Spleen (tissue), 11 donors: ENCODE measurements around the gene FAT1. TPM values are rescaled to one million over a fixed set of nuclear protein-coding genes. Genes with fewer than 3 reads are reported as not detected.
A peak's percentile ranks its signal among the peaks of the same experiment; 100 is the strongest.

ENCODE experiments used
- DNase-seq: peaks from one replicate; pipeline ENCODE4 v3.0.0-alpha.2; 2020
- H3K27ac ChIP-seq, 8 donors: fragments of 200-600 bp; sonication (generic) in 7 of 8; 1 replicate in 4 of 8; 2 replicates in 4 of 8; pipeline versions ENCODE4 v1.5.0 to v1.8.0; 2016 to 2021; ENCODE audit warnings: inconsistent platforms in 4 of 8, mild to moderate bottlenecking in 4 of 8, moderate library complexity in 1 of 8
- H3K27me3 ChIP-seq, 7 donors: fragments of 200-600 bp; sonication (generic) in 6 of 7; replicated peaks in 1 of 7; 1 replicate in 4 of 7; 2 replicates in 3 of 7; pipeline versions ENCODE4 v1.5.0 to v1.8.0; 2016 to 2021; ENCODE audit warnings: inconsistent platforms in 3 of 7, mild to moderate bottlenecking in 1 of 7
- H3K36me3 ChIP-seq, 6 donors: fragments of 200-600 bp; sonication (generic) in 5 of 6; 1 replicate in 4 of 6; 2 replicates in 2 of 6; pipeline versions ENCODE4 v1.5.0 to v1.8.0; 2016 to 2021; ENCODE audit warnings: inconsistent platforms in 2 of 6
- H3K4me1 ChIP-seq, 6 donors: fragments of 200-600 bp; sonication (generic) in 5 of 6; 1 replicate in 3 of 6; 2 replicates in 3 of 6; pipeline versions ENCODE4 v1.5.0 to v1.8.0; 2016 to 2021; ENCODE audit warnings: inconsistent platforms in 3 of 6
- H3K4me3 ChIP-seq, 8 donors: fragments of 200-600 bp; sonication (generic) in 7 of 8; 1 replicate in 4 of 8; 2 replicates in 4 of 8; pipeline versions ENCODE4 v1.5.0 to v1.8.0; 2016 to 2021; ENCODE audit warnings: inconsistent platforms in 4 of 8, mild to moderate bottlenecking in 4 of 8, moderate library complexity in 2 of 8
- H3K9me3 ChIP-seq, 8 donors: fragments of 200-600 bp; sonication (generic) in 7 of 8; 1 replicate in 4 of 8; 2 replicates in 4 of 8; pipeline versions ENCODE4 v1.5.0 to v1.8.0; 2016 to 2021; ENCODE audit warnings: inconsistent platforms in 4 of 8
- CTCF ChIP-seq, 11 experiments: fragments of 200-600 bp in 7 of 11; fragments of 450-650 bp in 4 of 11; sonication (generic) in 4 of 11; IDR thresholded peaks in 8 of 11; conservative IDR thresholded peaks in 3 of 11; 1 replicate in 7 of 11; 2 replicates in 4 of 11; pipeline versions ENCODE4 v1.4.0 to v1.8.0; 2016 to 2021; ENCODE audit warnings: antibody characterized with exemption in 11 of 11, inconsistent platforms in 4 of 11, mild to moderate bottlenecking in 1 of 11
- POLR2A ChIP-seq, 3 donors: fragments of 450-650 bp; IDR thresholded peaks; one replicate each; pipeline ENCODE4 v1.5.1; 2017; ENCODE audit warnings: antibody characterized with exemption in 3 of 3, mild to moderate bottlenecking in 1 of 3
- POLR2AphosphoS5 ChIP-seq, 3 donors: sonication (generic); formaldehyde crosslinking; IDR thresholded peaks; one replicate each; pipeline ENCODE4 v1.5.1; 2017; ENCODE audit warnings: antibody characterized with exemption in 3 of 3
- WGBS, 5 donors: extraction: QIAGEN DNeasy Blood & Tissue Kit in 3 of 5; methylation state at CpG; one replicate each; pipeline versions ENCODE4 v1.1.5 to v1.1.7; 2013 to 2018; 5-methylcytosine and 5-hydroxymethylcytosine counted together
- intact Hi-C: fragments of 100-400 bp; cut with DNase I; formaldehyde crosslinking; loops from one replicate; pipeline ENCODE4 v1.15.0; 2023; ENCODE audit warnings: low total_unique reads
- polyA plus RNA-seq, 3 donors: library from polyadenylated mRNA; stranded (reverse); fragments of 200-250 nt; gene quantifications; one replicate each; pipeline ENCODE4 v1.2.1, GENCODE V29; 2013
- total RNA-seq, 7 donors: library from RNA; depleted of rRNA in 3 of 7; stranded (reverse); fragments of >200 nt in 3 of 7; fragmentation: NEBNext Ultra II Directional in 4 of 7; extraction: Animal tissue kit (Norgen Biotek cat#: 25700) in 4 of 7; gene quantifications; one replicate each; pipeline versions ENCODE4 v1.1.0 to v1.2.1, GENCODE V29; 2016 to 2021
- donor health status: healthy with polysubstance abuse.
- donor health status: DM: no; HTN: no; CAD: no; lungs with moderate emphysema.
- donor health status: DM: no; HTN: no; CAD: no.
- donor health status: Bipolar disorder and iron deficiency.
- donor health status: healthy.
- donor health status: DM: no; HTN: no; CAD: no.
- donor health status: DM: yes; HTN: yes; CAD: no.

FAT1 gene
- total and polyA plus RNA-seq, 10 donors = 0.87 to 20.0 (median 4.6) TPM

GRCh38 chr4:186703510-186703909 lies 20.1 kb downstream of the FAT1 start:
- H3K27ac ChIP-seq = no peak overlapping the region
- no peak for DNase-seq
- H3K27me3 ChIP-seq = no peaks in the 10 kb centered on the region
- intact Hi-C loops = no loop called here
- no peaks in the 10 kb centered on the region for H3K4me1 ChIP-seq
- H3K4me3 ChIP-seq = no peak overlapping the region
- no peaks in the 10 kb centered on the region for H3K36me3 ChIP-seq
- 88 to 95% (median 91%) methylated on average over 8 of the region's 8 CpGs for WGBS, 5 donors
- TF ChIP-seq POLR2A (IDR thresholded peaks at IDR 0.05) = no peak
- no peak for TF ChIP-seq CTCF (IDR thresholded peaks at IDR 0.05 in 8 of 11, conservative IDR thresholded peaks at IDR 0.05 in 3 of 11)
- no peak for TF ChIP-seq POLR2AphosphoS5 (IDR thresholded peaks at IDR 0.05)
- H3K9me3 ChIP-seq = no peaks in the 10 kb centered on the region

- H3K36me3 ChIP-seq = no peaks in the 10 kb centered on the region
- no peaks in the 10 kb centered on the region for H3K9me3 ChIP-seq
- no peak overlapping the region for H3K27ac ChIP-seq
- no peak for DNase-seq
- H3K4me3 ChIP-seq = no peak overlapping the region
- H3K4me1 ChIP-seq = no peaks in the 10 kb centered on the region
- WGBS, 5 donors = 83 to 90% (median 87%) methylated on average over 10 of the region's 10 CpGs
- intact Hi-C loops = no loop called here
- TF ChIP-seq CTCF (IDR thresholded peaks at IDR 0.05 in 8 of 11, conservative IDR thresholded peaks at IDR 0.05 in 3 of 11) (no peak), POLR2A (IDR thresholded peaks at IDR 0.05) (no peak), POLR2AphosphoS5 (IDR thresholded peaks at IDR 0.05) (no peak)
- H3K27me3 ChIP-seq = no peaks in the 10 kb centered on the region
These were observed 20.7 kb downstream of the FAT1 start for GRCh38 chr4:186702940-186703339.

GRCh38 chr4:186702297-186702696 lies 21.4 kb downstream of the FAT1 start:
- Histone ChIP-seq H3K27me3 (no peaks in the 10 kb centered on the region), H3K36me3 (no peaks in the 10 kb centered on the region), H3K27ac (no peak overlapping the region), H3K4me3 (no peak overlapping the region), H3K4me1 (no peaks in the 10 kb centered on the region), H3K9me3 (no peaks in the 10 kb centered on the region)
- DNase-seq = no peak
- intact Hi-C loops = no loop called here
- WGBS, 5 donors = 55 to 77% (median 56%) methylated on average over 4 of the region's 4 CpGs
- TF ChIP-seq POLR2A (IDR thresholded peaks at IDR 0.05) (no peak), CTCF (IDR thresholded peaks at IDR 0.05 in 8 of 11, conservative IDR thresholded peaks at IDR 0.05 in 3 of 11) (no peak), POLR2AphosphoS5 (IDR thresholded peaks at IDR 0.05) (no peak)

DNA sequence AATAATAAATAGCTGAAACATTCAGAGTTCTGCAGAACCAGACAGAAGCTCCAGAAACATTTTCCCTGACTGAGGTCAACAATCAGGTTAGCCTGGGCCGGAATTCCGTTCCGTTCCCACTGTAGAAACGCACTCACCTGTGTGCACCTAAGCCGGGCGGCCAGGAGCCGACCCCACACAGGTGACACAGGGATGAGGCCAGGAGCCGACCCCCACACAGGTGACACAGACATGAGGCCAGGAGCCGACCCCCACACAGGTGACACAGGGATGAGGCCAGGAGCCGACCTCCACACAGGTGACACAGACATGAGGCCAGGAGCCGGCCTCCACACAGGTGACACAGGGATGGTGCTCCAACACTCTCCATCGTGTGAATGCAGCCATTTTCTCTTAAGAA lies 21.9 kb downstream of the FAT1 start:
- Histone ChIP-seq H3K4me1 (no peaks in the 10 kb centered on the region), H3K27ac (peak overlapping the region in 3 of 8 donors; percentile 31 to 42 (median 37)), H3K4me3 (no peak overlapping the region)

More for the DNA sequence above, 21.9 kb downstream of the FAT1 start:
- 76 to 89% (median 83%) methylated on average over 12 of the region's 12 CpGs for WGBS, 5 donors
- Histone ChIP-seq H3K36me3 (no peaks in the 10 kb centered on the region), H3K27me3 (no peaks in the 10 kb centered on the region), H3K9me3 (no peaks in the 10 kb centered on the region)
- TF ChIP-seq POLR2AphosphoS5 (IDR thresholded peaks at IDR 0.05) = no peak
- no peak for TF ChIP-seq CTCF (IDR thresholded peaks at IDR 0.05 in 8 of 11, conservative IDR thresholded peaks at IDR 0.05 in 3 of 11)
- no peak for TF ChIP-seq POLR2A (IDR thresholded peaks at IDR 0.05)
- DNase-seq = no peak
- intact Hi-C loops = no loop called here
